Tibial nerve (tissue), 4 donors: Measurements from ENCODE around the gene OTOF.

Source experiments
- CTCF ChIP-seq, 5 experiments: fragments of 200-600 bp in 3 of 5; fragments of 450-650 bp in 2 of 5; sonication (generic) in 3 of 5; IDR thresholded peaks; one replicate each; pipeline ENCODE4 v1.5.1; 2016 to 2019; ENCODE audit warnings: antibody characterized with exemption in 5 of 5, mild to moderate bottlenecking in 3 of 5, moderate library complexity in 2 of 5
- EP300 ChIP-seq, 2 donors: sonication (generic); formaldehyde crosslinking; IDR thresholded peaks; one replicate each; pipeline ENCODE4 v1.6.1; 2017; ENCODE audit warnings: antibody characterized with exemption in 2 of 2, mild to moderate bottlenecking in 1 of 2
- POLR2A ChIP-seq, 2 donors: fragments of 450-650 bp; IDR thresholded peaks; one replicate each; pipeline ENCODE4 v1.6.1; 2017; ENCODE audit warnings: antibody characterized with exemption in 2 of 2, mild to moderate bottlenecking in 2 of 2, moderate library complexity in 2 of 2

GRCh38 chr2:26483516-26483915 is 5.6 kb upstream of the OTOF start:
- no peak for TF ChIP-seq CTCF (IDR thresholded peaks at IDR 0.05)
- no peak for TF ChIP-seq POLR2A (IDR thresholded peaks at IDR 0.05)
- no peak for TF ChIP-seq EP300 (IDR thresholded peaks at IDR 0.05)
